Liver (tissue), 9 donors: ENCODE measurements around the gene C12orf57. TPM values are rescaled to one million over a fixed set of nuclear protein-coding genes. Genes with fewer than 3 reads are reported as not detected.
A peak's percentile ranks its signal among the peaks of the same experiment; 100 is the strongest.

Source experiments
- DNase-seq: peaks from one replicate; pipeline ENCODE4 v3.0.0-alpha.2; 2017; ENCODE audit warnings: low spot score
- H3K27ac ChIP-seq, 2 donors: one replicate each; pipeline ENCODE4 v1.7.0; 2013; ENCODE audit warnings: inconsistent platforms in 2 of 2, low read length in 2 of 2, control low read depth in 1 of 2, low read depth in 1 of 2, mild to moderate bottlenecking in 1 of 2
- H3K27me3 ChIP-seq, 4 donors: one replicate each; pipeline versions ENCODE4 v1.6.1 to v1.7.0; 2013; ENCODE audit warnings: low read length in 3 of 4, inconsistent platforms in 1 of 4, mild to moderate bottlenecking in 1 of 4, moderate library complexity in 1 of 4; ENCODE audit not compliant: control insufficient read depth in 4 of 4, insufficient read depth in 4 of 4
- H3K36me3 ChIP-seq, 4 donors: one replicate each; pipeline versions ENCODE4 v1.6.1 to v1.7.0; 2013; ENCODE audit warnings: low read length in 3 of 4, mild to moderate bottlenecking in 3 of 4, low read depth in 1 of 4, moderate library complexity in 1 of 4; ENCODE audit not compliant: control insufficient read depth in 4 of 4, insufficient read depth in 3 of 4
- H3K4me1 ChIP-seq, 4 donors: one replicate each; pipeline versions ENCODE4 v1.6.1 to v1.7.0; 2013; ENCODE audit warnings: low read length in 3 of 4, mild to moderate bottlenecking in 3 of 4, moderate library complexity in 1 of 4; ENCODE audit not compliant: control insufficient read depth in 4 of 4, insufficient read depth in 4 of 4
- H3K4me3 ChIP-seq, 3 donors: one replicate each; pipeline versions ENCODE4 v1.6.1 to v1.7.0; 2013; ENCODE audit warnings: low read length in 3 of 3, control low read depth in 1 of 3, low read depth in 1 of 3, mild to moderate bottlenecking in 1 of 3
- H3K9ac ChIP-seq, 2 donors: one replicate each; pipeline ENCODE4 v1.7.0; 2013; ENCODE audit warnings: low read length in 2 of 2, mild to moderate bottlenecking in 2 of 2, moderate library complexity in 2 of 2, control low read depth in 1 of 2, low read depth in 1 of 2
- H3K9me3 ChIP-seq, 4 donors: one replicate each; pipeline versions ENCODE4 v1.6.1 to v1.7.0; 2013; ENCODE audit warnings: low read length in 3 of 4; ENCODE audit not compliant: control insufficient read depth in 4 of 4
- EGR1 ChIP-seq, 2 donors: IDR thresholded peaks; 2 replicates each; pipeline ENCODE4 v1.6.1; 2016 to 2018; ENCODE audit warnings: antibody characterized with exemption in 2 of 2, low read depth in 2 of 2
- FOXA1 ChIP-seq: IDR thresholded peaks from 2 replicates; pipeline ENCODE4 v1.6.1; 2016; ENCODE audit warnings: antibody characterized with exemption
- FOXA2 ChIP-seq: IDR thresholded peaks from 2 replicates; pipeline ENCODE4 v1.6.1; 2016; ENCODE audit warnings: antibody characterized with exemption
- HNF4A ChIP-seq, 2 donors: conservative IDR thresholded peaks; 2 replicates each; pipeline ENCODE4 v1.6.1; 2016; ENCODE audit warnings: antibody characterized with exemption in 2 of 2, mild to moderate bottlenecking in 2 of 2
- HNF4G ChIP-seq: IDR thresholded peaks from 2 replicates; pipeline ENCODE4 v1.6.1; 2016; ENCODE audit warnings: antibody characterized with exemption
- JUND ChIP-seq, 2 donors: IDR thresholded peaks; 2 replicates each; pipeline ENCODE4 v1.6.1; 2016; ENCODE audit warnings: antibody characterized with exemption in 2 of 2
- RAD21 ChIP-seq, 2 donors: IDR thresholded peaks; 2 replicates each; pipeline ENCODE4 v1.6.1; 2016; ENCODE audit warnings: antibody characterized with exemption in 2 of 2, mild to moderate bottlenecking in 2 of 2
- RXRA ChIP-seq, 2 donors: IDR thresholded peaks; 2 replicates each; pipeline ENCODE4 v1.6.1; 2017 to 2018; ENCODE audit warnings: antibody characterized with exemption in 2 of 2, mild to moderate bottlenecking in 1 of 2
- SP1 ChIP-seq: IDR thresholded peaks from 2 replicates; pipeline ENCODE4 v1.6.1; 2018; ENCODE audit warnings: antibody characterized with exemption, mild to moderate bottlenecking
- YY1 ChIP-seq: IDR thresholded peaks from 2 replicates; pipeline ENCODE4 v1.6.1; 2016; ENCODE audit warnings: antibody characterized with exemption, mild to moderate bottlenecking
- WGBS: extraction: QIAGEN DNeasy Blood & Tissue Kit; methylation state at CpG from one replicate; pipeline ENCODE4 v1.1.7; 2013; 5-methylcytosine and 5-hydroxymethylcytosine counted together
- polyA plus RNA-seq, 2 donors: library from polyadenylated mRNA; stranded (reverse) in 1 of 2; unstranded in 1 of 2; fragments of 200-250 nt in 1 of 2; fragments of >200 nt in 1 of 2; fragmentation: Nextera tagmentation in 1 of 2; extraction: Ambion mirVana in 1 of 2; gene quantifications; one replicate each; pipeline versions ENCODE4 v1.2.1 to v1.2.3, GENCODE V29; 2013 to 2015
- total RNA-seq, 2 donors: library from RNA; depleted of rRNA; stranded (reverse); fragments of >200 nt; gene quantifications; one replicate each; pipeline ENCODE4 v1.2.3, GENCODE V29; 2014
- TF ChIP-seq, protein P1 (sequence below): IDR thresholded peaks from 2 replicates; pipeline ENCODE4 v1.6.1; 2016; ENCODE audit warnings: antibody characterized with exemption
- TF ChIP-seq, protein P2 (sequence below): IDR thresholded peaks from 2 replicates; pipeline ENCODE4 v1.6.1; 2016; ENCODE audit warnings: antibody characterized with exemption
- TF ChIP-seq, protein P3 (sequence below): IDR thresholded peaks from 2 replicates; pipeline ENCODE4 v1.6.1; 2016; ENCODE audit warnings: antibody characterized with exemption
- TF ChIP-seq, protein P4 (sequence below): fragments of 150-350 bp; IDR thresholded peaks from 2 replicates; pipeline ENCODE4 v1.5.1; 2017; ENCODE audit warnings: improper control_type of control experiment, low read depth, low read length; ENCODE audit not compliant: missing input control
- TF ChIP-seq, protein P5 (sequence below): IDR thresholded peaks from 2 replicates; pipeline ENCODE4 v1.6.1; 2016; ENCODE audit warnings: antibody characterized with exemption, mild to moderate bottlenecking
- donor health status: healthy.
- donor health status: healthy.
- donor health status: healthy.
- donor health status: healthy.
- donor health status: healthy.

The C12orf57 gene
- total and polyA plus RNA-seq, 4 donors: 49.2 to 193 (median 65.7) TPM

DNA sequence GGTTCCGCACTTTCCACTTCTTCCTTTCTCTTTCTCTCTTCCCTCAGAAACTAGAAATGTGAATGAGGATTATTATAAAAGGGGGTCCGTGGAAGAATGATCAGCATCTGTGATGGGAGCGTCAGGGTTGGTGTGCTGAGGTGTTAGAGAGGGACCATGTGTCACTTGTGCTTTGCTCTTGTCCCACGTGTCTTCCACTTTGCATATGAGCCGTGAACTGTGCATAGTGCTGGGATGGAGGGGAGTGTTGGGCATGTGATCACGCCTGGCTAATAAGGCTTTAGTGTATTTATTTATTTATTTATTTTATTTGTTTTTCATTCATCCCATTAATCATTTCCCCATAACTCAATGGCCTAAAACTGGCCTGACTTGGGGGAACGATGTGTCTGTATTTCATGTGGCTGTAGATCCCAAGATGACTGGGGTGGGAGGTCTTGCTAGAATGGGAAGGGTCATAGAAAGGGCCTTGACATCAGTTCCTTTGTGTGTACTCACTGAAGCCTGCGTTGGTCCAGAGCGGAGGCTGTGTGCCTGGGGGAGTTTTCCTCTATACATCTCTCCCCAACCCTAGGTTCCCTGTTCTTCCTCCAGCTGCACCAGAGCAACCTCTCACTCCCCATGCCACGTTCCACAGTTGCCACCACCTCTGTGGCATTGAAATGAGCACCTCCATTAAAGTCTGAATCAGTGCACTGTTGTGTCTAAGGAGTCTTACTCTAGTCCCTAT is 20.7 kb upstream of the C12orf57 start (continued):
- TF ChIP-seq, protein P1, sequence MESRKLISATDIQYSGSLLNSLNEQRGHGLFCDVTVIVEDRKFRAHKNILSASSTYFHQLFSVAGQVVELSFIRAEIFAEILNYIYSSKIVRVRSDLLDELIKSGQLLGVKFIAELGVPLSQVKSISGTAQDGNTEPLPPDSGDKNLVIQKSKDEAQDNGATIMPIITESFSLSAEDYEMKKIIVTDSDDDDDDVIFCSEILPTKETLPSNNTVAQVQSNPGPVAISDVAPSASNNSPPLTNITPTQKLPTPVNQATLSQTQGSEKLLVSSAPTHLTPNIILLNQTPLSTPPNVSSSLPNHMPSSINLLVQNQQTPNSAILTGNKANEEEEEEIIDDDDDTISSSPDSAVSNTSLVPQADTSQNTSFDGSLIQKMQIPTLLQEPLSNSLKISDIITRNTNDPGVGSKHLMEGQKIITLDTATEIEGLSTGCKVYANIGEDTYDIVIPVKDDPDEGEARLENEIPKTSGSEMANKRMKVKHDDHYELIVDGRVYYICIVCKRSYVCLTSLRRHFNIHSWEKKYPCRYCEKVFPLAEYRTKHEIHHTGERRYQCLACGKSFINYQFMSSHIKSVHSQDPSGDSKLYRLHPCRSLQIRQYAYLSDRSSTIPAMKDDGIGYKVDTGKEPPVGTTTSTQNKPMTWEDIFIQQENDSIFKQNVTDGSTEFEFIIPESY: no peak
- TF ChIP-seq, protein P2, sequence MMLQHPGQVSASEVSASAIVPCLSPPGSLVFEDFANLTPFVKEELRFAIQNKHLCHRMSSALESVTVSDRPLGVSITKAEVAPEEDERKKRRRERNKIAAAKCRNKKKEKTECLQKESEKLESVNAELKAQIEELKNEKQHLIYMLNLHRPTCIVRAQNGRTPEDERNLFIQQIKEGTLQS: no peak
- TF ChIP-seq FOXA1 (no peak), JUND (IDR thresholded peaks at IDR 0.05) (no peak), HNF4A (conservative IDR thresholded peaks at IDR 0.05) (no peak), YY1 (no peak)

DNA sequence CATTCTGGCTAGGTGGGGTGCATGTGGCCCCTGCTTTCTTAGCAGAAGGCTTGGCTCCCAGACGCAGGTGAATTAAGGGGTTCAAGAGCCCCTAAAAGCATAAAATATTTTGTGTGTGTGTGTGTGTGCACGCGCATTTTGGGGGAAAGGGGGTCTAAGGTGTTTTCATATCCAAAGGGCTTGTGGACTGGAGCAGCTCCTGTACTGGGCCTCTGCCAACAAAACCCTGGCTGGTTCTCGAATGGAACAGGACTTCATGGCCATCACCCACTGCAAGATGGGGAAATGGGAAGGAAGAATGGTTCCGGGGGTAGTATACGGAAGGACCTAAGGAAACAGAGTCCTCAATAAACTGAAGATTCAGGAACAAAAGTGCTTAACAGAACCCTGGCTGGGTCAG is 20.0 kb upstream of the C12orf57 start:
- Histone ChIP-seq H3K27me3 (no peaks in the 10 kb centered on the region), H3K9me3 (no peaks in the 10 kb centered on the region), H3K4me3 (no peak overlapping the region), H3K9ac (peak overlapping the region in 1 of 2 donors; percentile 62), H3K4me1 (peaks cover 9 to 42% (median 36%) of the 10 kb centered on the region in 4 donors), H3K36me3 (no peaks in the 10 kb centered on the region), H3K27ac (no peak overlapping the region)
- no peak for DNase-seq
- TF ChIP-seq RXRA (IDR thresholded peaks at IDR 0.05): no peak
- TF ChIP-seq FOXA2: no peak
- TF ChIP-seq, protein P2: no peak
- no peak for TF ChIP-seq RAD21 (IDR thresholded peaks at IDR 0.05)
- no peak for TF ChIP-seq SP1
- TF ChIP-seq FOXA1: no peak
- TF ChIP-seq, protein P3, sequence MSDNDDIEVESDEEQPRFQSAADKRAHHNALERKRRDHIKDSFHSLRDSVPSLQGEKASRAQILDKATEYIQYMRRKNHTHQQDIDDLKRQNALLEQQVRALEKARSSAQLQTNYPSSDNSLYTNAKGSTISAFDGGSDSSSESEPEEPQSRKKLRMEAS: no peak
- TF ChIP-seq HNF4G: no peak
- TF ChIP-seq, protein P1: no peak
- TF ChIP-seq, protein P4, sequence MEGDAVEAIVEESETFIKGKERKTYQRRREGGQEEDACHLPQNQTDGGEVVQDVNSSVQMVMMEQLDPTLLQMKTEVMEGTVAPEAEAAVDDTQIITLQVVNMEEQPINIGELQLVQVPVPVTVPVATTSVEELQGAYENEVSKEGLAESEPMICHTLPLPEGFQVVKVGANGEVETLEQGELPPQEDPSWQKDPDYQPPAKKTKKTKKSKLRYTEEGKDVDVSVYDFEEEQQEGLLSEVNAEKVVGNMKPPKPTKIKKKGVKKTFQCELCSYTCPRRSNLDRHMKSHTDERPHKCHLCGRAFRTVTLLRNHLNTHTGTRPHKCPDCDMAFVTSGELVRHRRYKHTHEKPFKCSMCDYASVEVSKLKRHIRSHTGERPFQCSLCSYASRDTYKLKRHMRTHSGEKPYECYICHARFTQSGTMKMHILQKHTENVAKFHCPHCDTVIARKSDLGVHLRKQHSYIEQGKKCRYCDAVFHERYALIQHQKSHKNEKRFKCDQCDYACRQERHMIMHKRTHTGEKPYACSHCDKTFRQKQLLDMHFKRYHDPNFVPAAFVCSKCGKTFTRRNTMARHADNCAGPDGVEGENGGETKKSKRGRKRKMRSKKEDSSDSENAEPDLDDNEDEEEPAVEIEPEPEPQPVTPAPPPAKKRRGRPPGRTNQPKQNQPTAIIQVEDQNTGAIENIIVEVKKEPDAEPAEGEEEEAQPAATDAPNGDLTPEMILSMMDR: no peak
- TF ChIP-seq, protein P5, sequence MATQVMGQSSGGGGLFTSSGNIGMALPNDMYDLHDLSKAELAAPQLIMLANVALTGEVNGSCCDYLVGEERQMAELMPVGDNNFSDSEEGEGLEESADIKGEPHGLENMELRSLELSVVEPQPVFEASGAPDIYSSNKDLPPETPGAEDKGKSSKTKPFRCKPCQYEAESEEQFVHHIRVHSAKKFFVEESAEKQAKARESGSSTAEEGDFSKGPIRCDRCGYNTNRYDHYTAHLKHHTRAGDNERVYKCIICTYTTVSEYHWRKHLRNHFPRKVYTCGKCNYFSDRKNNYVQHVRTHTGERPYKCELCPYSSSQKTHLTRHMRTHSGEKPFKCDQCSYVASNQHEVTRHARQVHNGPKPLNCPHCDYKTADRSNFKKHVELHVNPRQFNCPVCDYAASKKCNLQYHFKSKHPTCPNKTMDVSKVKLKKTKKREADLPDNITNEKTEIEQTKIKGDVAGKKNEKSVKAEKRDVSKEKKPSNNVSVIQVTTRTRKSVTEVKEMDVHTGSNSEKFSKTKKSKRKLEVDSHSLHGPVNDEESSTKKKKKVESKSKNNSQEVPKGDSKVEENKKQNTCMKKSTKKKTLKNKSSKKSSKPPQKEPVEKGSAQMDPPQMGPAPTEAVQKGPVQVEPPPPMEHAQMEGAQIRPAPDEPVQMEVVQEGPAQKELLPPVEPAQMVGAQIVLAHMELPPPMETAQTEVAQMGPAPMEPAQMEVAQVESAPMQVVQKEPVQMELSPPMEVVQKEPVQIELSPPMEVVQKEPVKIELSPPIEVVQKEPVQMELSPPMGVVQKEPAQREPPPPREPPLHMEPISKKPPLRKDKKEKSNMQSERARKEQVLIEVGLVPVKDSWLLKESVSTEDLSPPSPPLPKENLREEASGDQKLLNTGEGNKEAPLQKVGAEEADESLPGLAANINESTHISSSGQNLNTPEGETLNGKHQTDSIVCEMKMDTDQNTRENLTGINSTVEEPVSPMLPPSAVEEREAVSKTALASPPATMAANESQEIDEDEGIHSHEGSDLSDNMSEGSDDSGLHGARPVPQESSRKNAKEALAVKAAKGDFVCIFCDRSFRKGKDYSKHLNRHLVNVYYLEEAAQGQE: no peak
- TF ChIP-seq HNF4A (conservative IDR thresholded peaks at IDR 0.05): no peak
- TF ChIP-seq EGR1 (IDR thresholded peaks at IDR 0.05; ENCODE audit: low read depth in 2 of 2): no peak
- WGBS: 42% methylated on average over 6 of the region's 6 CpGs
